HepG2 (cell line): ENCODE data around the gene USB1. TPM values are rescaled to one million over a fixed set of nuclear protein-coding genes. Genes with fewer than 3 reads are reported as not detected.

ENCODE experiments used
- ATAC-seq: fragments of 200-7000 bp; cut with Tn5 transposase; 3 replicates; pipeline ENCODE4 v1.9.1; 2020; ENCODE audit warnings: mild to moderate bottlenecking, moderate library complexity
- BruUV-seq: library from RNA; stranded (reverse); fragments of 400-500 nt; replicated peaks from 2 replicates; lab custom pipeline; 2021; lab: Mats Ljungman, UMichigan
- CTCF ChIA-PET: fragments of 300-600 bp; formaldehyde crosslinking; extraction: SDS; loops from one replicate; lab custom pipeline; 2021; ENCODE audit warnings: low total read pairs, inconsistent platforms, low intra/inter-chr PET ratio; lab: Yijun Ruan, JAX
- POLR2A ChIA-PET: fragments of 350-600 bp; sonication (Branson Sonifier 250); formaldehyde crosslinking; loops from one replicate; lab custom pipeline; 2020; ENCODE audit warnings: antibody characterized with exemption, inconsistent platforms; lab: Yijun Ruan, JAX
- DNase-seq: peaks from one replicate; pipeline ENCODE4 v3.0.0-alpha.2; 2015; ENCODE audit warnings: low spot score
- FAIRE-seq: peaks from 3 replicates; lab custom pipeline; 2011; peaks lifted over from hg19 to GRCh38; lab: Jason Lieb, UNC
- H2AFZ ChIP-seq: one replicate; pipeline ENCODE4 v1.6.1; 2011; ENCODE audit warnings: low read length, inconsistent platforms
- H3K27ac ChIP-seq: fragments of 300-600 bp; 3 replicates; pipeline ENCODE4 v1.8.0; 2011; ENCODE audit warnings: mixed run types, mild to moderate bottlenecking, mixed read lengths, low read length, inconsistent platforms; ENCODE audit not compliant: insufficient read depth; ENCODE audit errors: extremely low read length
- H3K27me3 ChIP-seq, 2 experiments: fragments of 200-600 bp in 1 of 2; 2 replicates in 1 of 2; 3 replicates in 1 of 2; pipeline versions ENCODE4 v1.6.0 to v1.8.0; 2011; ENCODE audit warnings: low read length in 2 of 2, mild to moderate bottlenecking in 2 of 2, moderate library complexity in 2 of 2, inconsistent platforms in 1 of 2; ENCODE audit not compliant: insufficient read depth in 2 of 2, control insufficient read depth in 1 of 2
- H3K36me3 ChIP-seq, 2 experiments: fragments of 200-600 bp in 1 of 2; replicated peaks in 1 of 2; 2 replicates in 1 of 2; 3 replicates in 1 of 2; pipeline versions ENCODE4 v1.5.1 to v1.8.0; 2011; ENCODE audit warnings: low read length in 2 of 2, inconsistent platforms in 1 of 2; ENCODE audit not compliant: insufficient read depth in 2 of 2, control insufficient read depth in 1 of 2
- H3K4me1 ChIP-seq: 2 replicates; pipeline ENCODE4 v1.5.1; 2012; ENCODE audit warnings: low read length, inconsistent platforms; ENCODE audit not compliant: insufficient read depth
- H3K4me2 ChIP-seq: 2 replicates; pipeline ENCODE4 v1.6.0; 2011; ENCODE audit warnings: low read depth, low read length, inconsistent platforms
- H3K4me3 ChIP-seq, 3 experiments: fragments of 200-600 bp in 1 of 3; sonication (generic), shearing (Covaris generic) in 1 of 3; replicated peaks in 1 of 3; 2 replicates each; pipeline ENCODE4 v1.5.1; 2011 to 2016; ENCODE audit warnings: low read length in 3 of 3, inconsistent platforms in 2 of 3, low read depth in 2 of 3, mild to moderate bottlenecking in 2 of 3, control low read depth in 1 of 3, mixed read lengths in 1 of 3; ENCODE audit not compliant: insufficient read depth in 1 of 3
- H3K79me2 ChIP-seq: one replicate; pipeline ENCODE4 v1.6.1; 2011; ENCODE audit warnings: low read length, inconsistent platforms; ENCODE audit not compliant: insufficient read depth
- H3K9ac ChIP-seq: 2 replicates; pipeline ENCODE4 v1.6.0; 2011; ENCODE audit warnings: mild to moderate bottlenecking, low read depth, low read length, inconsistent platforms; ENCODE audit not compliant: insufficient read depth
- H3K9me3 ChIP-seq: 2 replicates; pipeline ENCODE4 v1.5.1; 2012; ENCODE audit warnings: mild to moderate bottlenecking, low read length
- H4K20me1 ChIP-seq: 2 replicates; pipeline ENCODE4 v1.6.0; 2011; ENCODE audit warnings: inconsistent platforms, mild to moderate bottlenecking, low read length, moderate library complexity; ENCODE audit not compliant: insufficient read depth
- BATF2 ChIP-seq: sonication (generic); formaldehyde crosslinking; IDR thresholded peaks from 2 replicates; pipeline ENCODE4 v1.8.0; 2022; ENCODE audit warnings: mild to moderate bottlenecking, missing genetic modification reagents, moderate library complexity
- DNMT1 ChIP-seq: sonication (generic); formaldehyde crosslinking; IDR thresholded peaks from 2 replicates; pipeline ENCODE4 v1.5.1; 2020; ENCODE audit warnings: mild to moderate bottlenecking, missing genetic modification reagents
- FOXC1 ChIP-seq: sonication (generic); formaldehyde crosslinking; IDR thresholded peaks from 2 replicates; pipeline ENCODE4 v1.8.0; 2022; ENCODE audit warnings: mild to moderate bottlenecking, missing genetic modification reagents, borderline replicate concordance
- FOXP1 ChIP-seq, 2 experiments: fragments of 450-650 bp in 1 of 2; IDR thresholded peaks; 2 replicates each; pipeline ENCODE4 v1.6.1; 2017 to 2018; ENCODE audit warnings: antibody characterized with exemption in 1 of 2
- HNRNPH1 ChIP-seq: fragments of 200-400 bp; formaldehyde crosslinking; optimal IDR thresholded peaks from 2 replicates; pipeline ENCODE3; 2017; ENCODE audit warnings: mild to moderate bottlenecking, low read depth, low read length
- KDM2A ChIP-seq: sonication (generic); formaldehyde crosslinking; IDR thresholded peaks from 2 replicates; pipeline ENCODE4 v1.4.0; 2020; ENCODE audit warnings: low read depth, missing genetic modification reagents, borderline replicate concordance
- MTF2 ChIP-seq: sonication (generic); formaldehyde crosslinking; IDR thresholded peaks from 2 replicates; pipeline ENCODE4 v1.5.0; 2020; ENCODE audit warnings: missing genetic modification reagents, borderline replicate concordance
- NCOA2 ChIP-seq: sonication (generic); formaldehyde crosslinking; IDR thresholded peaks from 2 replicates; pipeline ENCODE4 v1.8.0; 2022; ENCODE audit warnings: inconsistent platforms
- NCOR1 ChIP-seq: fragments of 200-600 bp; sonication (generic); IDR thresholded peaks from 2 replicates; pipeline ENCODE4 v1.7.0; 2017; ENCODE audit warnings: antibody characterized with exemption, low read length, borderline replicate concordance
- TAF1 ChIP-seq: sonication (generic); formaldehyde crosslinking; IDR thresholded peaks from 2 replicates; pipeline ENCODE4 v1.4.0; 2020; ENCODE audit warnings: missing genetic modification reagents
- TARDBP ChIP-seq: sonication (generic); formaldehyde crosslinking; IDR thresholded peaks from 2 replicates; pipeline ENCODE4 v1.8.0; 2022; ENCODE audit warnings: mild to moderate bottlenecking, missing genetic modification reagents
- TFE3 ChIP-seq: IDR thresholded peaks from 2 replicates; pipeline ENCODE4 v1.6.1; 2016
- TRIM24 ChIP-seq: sonication (generic); formaldehyde crosslinking; IDR thresholded peaks from 2 replicates; pipeline ENCODE4 v1.8.0; 2022; ENCODE audit warnings: mild to moderate bottlenecking, missing genetic modification reagents
- ZBTB2 ChIP-seq: sonication (generic); formaldehyde crosslinking; IDR thresholded peaks from 2 replicates; pipeline ENCODE4 v1.8.0; 2022; ENCODE audit warnings: low read depth, missing genetic modification reagents
- ZBTB3 ChIP-seq: sonication (generic); formaldehyde crosslinking; IDR thresholded peaks from 2 replicates; pipeline ENCODE4 v1.4.0; 2020; ENCODE audit warnings: low read depth, mild to moderate bottlenecking, moderate library complexity, missing genetic modification reagents, borderline replicate concordance
- ZMAT3 ChIP-seq: sonication (generic); formaldehyde crosslinking; conservative IDR thresholded peaks from 2 replicates; pipeline ENCODE4 v1.7.0; 2021; ENCODE audit warnings: missing genetic modification reagents
- ZNF180 ChIP-seq: sonication (generic); formaldehyde crosslinking; IDR thresholded peaks from 2 replicates; pipeline ENCODE4 v1.4.0; 2020; ENCODE audit warnings: low read depth, missing genetic modification reagents, borderline replicate concordance
- ZNF205 ChIP-seq: IDR thresholded peaks from 2 replicates; pipeline ENCODE4 v1.6.1; 2018; ENCODE audit warnings: missing biosample characterization, missing genetic modification reagents
- ZNF644 ChIP-seq: IDR thresholded peaks from 2 replicates; pipeline ENCODE4 v1.6.1; 2016; ENCODE audit warnings: low read depth
- WGBS: methylation state at CpG from one replicate; pipeline ENCODE4 v1.1.6; 2017; ENCODE audit warnings: low lambda C conversion rate; 5-methylcytosine and 5-hydroxymethylcytosine counted together
- in situ Hi-C: cut with HindIII; loops from 2 replicates; pipeline ENCODE4 v1.10.0; 2017; ENCODE audit warnings: low pct_unique_long_range_greater_than_20kb; ENCODE audit not compliant: extremely low pct_ligation_motif_present
- intact Hi-C: fragments of 100-400 bp; cut with micrococcal nuclease; formaldehyde crosslinking; loops from one replicate; pipeline ENCODE4 v1.10.0; 2022; ENCODE audit not compliant: unreplicated experiment
- polyA plus RNA-seq, 8 experiments: library from polyadenylated mRNA; depleted of rRNA in 3 of 8; stranded (reverse) in 7 of 8; unstranded in 1 of 8; fragments of >200 nt; fragmentation: Illumina TruSeq in 4 of 8; extraction: Trizol in 4 of 8; gene quantifications; 2 replicates each; pipeline versions ENCODE4 v1.2.1 to v1.2.3, GENCODE V29; 2011 to 2016; ENCODE audit warnings: low read depth in 4 of 8, missing spikeins in 1 of 8, mixed read lengths in 1 of 8; ENCODE audit not compliant: insufficient read depth in 1 of 8
- total RNA-seq, 5 experiments: library from RNA; depleted of rRNA; stranded (reverse); fragments of >200 nt; fragmentation: Illumina TruSeq; extraction: Trizol; gene quantifications; 2 replicates each; pipeline ENCODE4 v1.2.3, GENCODE V29; 2016; ENCODE audit warnings: low read depth in 1 of 5

Gene USB1
- total and polyA plus RNA-seq, 2 of the 13 experiments (the other 11 are each of a cell fraction or from before 2014, with no cell fraction given), result 16.7 to 65.4 TPM

- ATAC-seq (peak; percentile 13), FAIRE-seq (no peak), DNase-seq (no peak)
- Histone ChIP-seq H3K4me1 (peaks cover 34% of the 10 kb centered on the region), H3K4me2 (peak within 1 kb of the TSS; percentile 99), H3K9me3 (no peaks in the 10 kb centered on the region), H3K27ac (peak within 1 kb of the TSS; percentile 81), H3K27me3 (no peaks in the 10 kb centered on the region; a peak in 1 of 5 replicates), H3K36me3 (peaks cover 10 to 34% of the 10 kb centered on the region in 2 experiments; a peak in 4 of 5 replicates), H3K4me3 (peak within 1 kb of the TSS; percentile 85 to 98 (median 93)), H3K79me2 (peaks cover 7% of the 10 kb centered on the region), H2AFZ (no peak within 1 kb of the TSS), H4K20me1 (no peaks in the 10 kb centered on the region), H3K9ac (peak within 1 kb of the TSS; percentile 81)
- in situ Hi-C loops (loop anchor here (5.0 kb wide), 2 partner anchors 103 to 243 kb away; no protein-coding TSS in a partner anchor), intact Hi-C loops (loop anchor here (2.0 to 10.0 kb wide), 3 partner anchors 99 to 265 kb away; partner anchors contain the start of gene KATNB1)
- no TSS peak for BruUV-seq
- ChIA-PET CTCF (interaction anchor here (0.7 to 0.9 kb wide), 2 partner anchors 243 to 351 kb away, joined by 3 to 5 read pairs; no protein-coding TSS in a partner anchor), POLR2A (interaction anchor here (0.8 to 4.1 kb wide), 11 partner anchors 24 to 265 kb away, joined by 3 to 24 read pairs (median 4); partner anchors contain the start of genes CFAP20, KATNB1 and KIFC3)
- 8% methylated on average over 8 of the region's 95 CpGs for WGBS
- TF ChIP-seq FOXC1 (CRISPR knock-in tag) (no peak; the same call in 1 of the 2 replicates), TFE3 (no peak), MTF2 (0 out of 2 replicates have a peak, but pooled peaks have one; percentile 0), NCOA2 (CRISPR knock-in tag) (no peak), KDM2A (CRISPR knock-in tag) (no peak; the same call in 1 of the 2 replicates), ZBTB2 (CRISPR knock-in tag) (peak; percentile 97), ZNF205 (no peak), BATF2 (0 out of 2 replicates have a peak, but pooled peaks have one; percentile 44), TARDBP (no peak), HNRNPH1 (no peak), ZMAT3 (CRISPR knock-in tag) (peak; percentile 75), DNMT1 (no peak; the same call in 1 of the 2 replicates), TRIM24 (CRISPR knock-in tag) (no peak), FOXP1 (IDR thresholded peaks at IDR 0.05) (no peak), FOXP1 (CRISPR knock-in tag; IDR thresholded peaks at IDR 0.05) (no peak), NCOR1 (no peak), ZNF644 (CRISPR knock-in tag) (no peak), ZNF180 (CRISPR knock-in tag) (no peak), TAF1 (CRISPR knock-in tag) (no peak), ZBTB3 (CRISPR knock-in tag) (no peak)
Measured at GRCh38 chr16:57999971-58000705, 1.1 kb upstream of the USB1 start, which contains the start of gene ZNF319. TSS of gene ZNF319 (minus strand) at chr16:58000672. CDS start at chr16:57998265, 2,407 bp downstream.
